Measurements from ENCODE around the gene COMMD4. TPM values are rescaled to one million over a fixed set of nuclear protein-coding genes. Genes with fewer than 3 reads are reported as not detected.
"Not testable (repeated sequence)": the region's sequence is repeated elsewhere in the genome, so short reads cannot be mapped to it uniquely, and the experiment has no call there.

The COMMD4 gene
- 67.2 and 68.4 TPM in 2 replicates for total RNA-seq

DNA sequence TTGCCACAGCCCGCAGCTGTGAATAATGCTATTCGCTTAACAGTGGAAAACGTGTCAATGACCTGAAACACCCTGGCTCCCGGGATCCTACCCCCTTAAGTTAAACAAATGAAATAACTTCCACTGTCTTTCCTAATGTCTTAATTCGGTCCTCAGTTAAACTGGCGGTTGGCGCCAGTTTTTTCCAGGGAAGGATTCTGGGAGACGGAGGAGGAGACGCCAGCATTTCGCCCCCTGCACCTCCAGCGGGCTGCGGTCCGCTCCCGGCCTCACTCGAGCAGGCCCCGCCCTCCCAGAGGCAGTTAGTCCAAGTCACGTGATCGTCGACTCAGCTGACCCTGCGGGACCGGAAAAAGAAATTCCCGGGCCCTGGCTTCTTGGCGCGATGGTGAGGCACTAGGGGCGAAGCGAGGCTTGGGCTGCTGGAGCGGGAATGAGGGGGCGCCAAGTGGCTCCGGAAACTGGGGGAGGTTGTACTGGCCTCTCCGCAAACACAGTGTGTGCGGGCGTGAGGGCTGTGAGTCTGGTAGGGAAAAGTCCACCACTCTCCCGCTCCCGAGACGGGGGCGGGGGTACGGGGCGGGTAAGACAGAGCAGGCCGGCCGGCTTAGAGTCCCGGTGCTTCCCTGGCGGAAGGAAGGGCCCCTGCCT is at the start of gene COMMD4:
Gene COMMD4, plus strand, starts transcription at position 359 of the 651 bp plus-strand sequence. Its CDS starts 27 bp downstream, at position 386.
- Histone ChIP-seq H3K4me2 (ENCODE audit: insufficient read depth, low read length) (peak within 1 kb of the TSS; percentile 99), H3K27ac (ENCODE audit: low read depth, low read length) (peak within 1 kb of the TSS; percentile 75), H3K9me3 (ENCODE audit: low read depth, low read length) (no peaks in the 10 kb centered on the region), H2AFZ (ENCODE audit: low read length) (peak within 1 kb of the TSS; percentile 95), H3K79me2 (ENCODE audit: insufficient read depth, low read length) (peaks cover 14% of the 10 kb centered on the region), H3K4me3 (ENCODE audit: insufficient read depth, low read length) (peak within 1 kb of the TSS; percentile 87), H4K20me1 (ENCODE audit: insufficient read depth, low read length) (no peaks in the 10 kb centered on the region), H3K36me3 (ENCODE audit: insufficient read depth, low read length) (peaks cover 9% of the 10 kb centered on the region), H3K27me3 (ENCODE audit: insufficient read depth, low read length) (no peaks in the 10 kb centered on the region), H3K4me1 (ENCODE audit: insufficient read depth, low read length) (peaks cover 16% of the 10 kb centered on the region)
- peak; percentile 95 for DNase-seq (ENCODE audit: insufficient read length, low spot score, missing footprints)
- TF ChIP-seq, protein P1, sequence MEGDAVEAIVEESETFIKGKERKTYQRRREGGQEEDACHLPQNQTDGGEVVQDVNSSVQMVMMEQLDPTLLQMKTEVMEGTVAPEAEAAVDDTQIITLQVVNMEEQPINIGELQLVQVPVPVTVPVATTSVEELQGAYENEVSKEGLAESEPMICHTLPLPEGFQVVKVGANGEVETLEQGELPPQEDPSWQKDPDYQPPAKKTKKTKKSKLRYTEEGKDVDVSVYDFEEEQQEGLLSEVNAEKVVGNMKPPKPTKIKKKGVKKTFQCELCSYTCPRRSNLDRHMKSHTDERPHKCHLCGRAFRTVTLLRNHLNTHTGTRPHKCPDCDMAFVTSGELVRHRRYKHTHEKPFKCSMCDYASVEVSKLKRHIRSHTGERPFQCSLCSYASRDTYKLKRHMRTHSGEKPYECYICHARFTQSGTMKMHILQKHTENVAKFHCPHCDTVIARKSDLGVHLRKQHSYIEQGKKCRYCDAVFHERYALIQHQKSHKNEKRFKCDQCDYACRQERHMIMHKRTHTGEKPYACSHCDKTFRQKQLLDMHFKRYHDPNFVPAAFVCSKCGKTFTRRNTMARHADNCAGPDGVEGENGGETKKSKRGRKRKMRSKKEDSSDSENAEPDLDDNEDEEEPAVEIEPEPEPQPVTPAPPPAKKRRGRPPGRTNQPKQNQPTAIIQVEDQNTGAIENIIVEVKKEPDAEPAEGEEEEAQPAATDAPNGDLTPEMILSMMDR (IDR thresholded peaks at IDR 0.05; ENCODE audit: extremely low read depth, low read depth, low read length) = no peak

DNA sequence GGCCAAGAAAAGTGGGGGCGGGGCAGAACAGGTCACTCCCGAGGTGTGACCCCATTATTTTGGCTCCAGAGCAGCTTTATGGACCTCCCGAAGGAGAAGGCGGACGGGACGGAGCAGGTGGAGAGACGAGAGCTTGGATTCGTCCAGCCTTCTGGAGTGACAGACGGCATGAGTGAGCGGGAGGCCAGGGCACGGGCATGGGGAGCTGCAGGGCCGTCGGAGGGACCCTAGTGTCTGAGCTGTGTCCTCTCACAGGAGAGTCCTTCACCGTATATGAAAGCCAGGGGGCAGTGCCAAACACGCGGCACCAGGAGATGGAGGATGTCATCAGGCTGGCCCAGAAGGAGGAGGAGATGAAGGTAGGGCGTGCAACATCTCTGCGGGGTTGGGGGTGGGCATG is 42.2 kb upstream of the COMMD4 start:
- not testable (repeated sequence) for H3K27me3 ChIP-seq (ENCODE audit: insufficient read depth, low read length); H3K4me3 ChIP-seq (ENCODE audit: insufficient read depth, low read length); H3K36me3 ChIP-seq (ENCODE audit: insufficient read depth, low read length); H3K9me3 ChIP-seq (ENCODE audit: low read depth, low read length); DNase-seq (ENCODE audit: insufficient read length, low spot score, missing footprints); H2AFZ ChIP-seq (ENCODE audit: low read length); H3K79me2 ChIP-seq (ENCODE audit: insufficient read depth, low read length); H3K4me1 ChIP-seq (ENCODE audit: insufficient read depth, low read length); H4K20me1 ChIP-seq (ENCODE audit: insufficient read depth, low read length); H3K4me2 ChIP-seq (ENCODE audit: insufficient read depth, low read length); H3K27ac ChIP-seq (ENCODE audit: low read depth, low read length)

DNA sequence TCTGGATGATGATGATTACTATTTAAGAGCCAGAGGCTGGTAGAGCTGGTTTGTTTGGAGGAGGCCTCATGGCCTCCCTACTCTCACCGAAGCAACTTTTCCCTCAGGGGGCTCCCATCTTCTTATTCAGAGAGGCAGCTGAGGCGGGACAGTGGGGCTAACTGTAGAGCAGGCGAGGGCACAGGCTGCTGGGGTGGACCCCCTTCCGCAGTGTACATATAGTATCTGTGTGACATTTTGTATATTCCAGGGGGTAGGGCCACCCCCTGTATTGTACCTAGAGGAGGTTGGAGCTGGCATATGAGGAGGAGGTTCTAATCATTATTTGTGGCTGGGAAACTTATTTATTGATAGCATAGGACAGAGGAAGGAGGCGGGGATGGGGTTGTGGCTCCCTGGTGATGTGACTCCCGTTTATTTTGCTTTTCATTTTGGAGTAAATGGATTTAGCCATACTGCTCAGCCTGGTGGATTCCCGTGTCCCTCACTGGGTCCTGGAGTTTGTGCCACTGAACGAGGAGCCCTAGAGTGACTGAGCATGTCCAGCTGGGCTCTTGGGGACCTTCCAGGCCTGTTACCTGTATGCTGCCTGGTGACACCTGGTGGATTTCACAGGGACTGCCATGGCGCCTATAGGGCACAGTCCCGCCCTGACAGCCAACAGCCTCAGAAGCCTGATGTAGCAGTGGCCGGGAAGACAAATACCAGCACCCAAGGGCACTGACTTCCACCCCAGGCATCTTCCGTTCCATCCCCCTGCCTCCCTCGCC is 37.1 kb upstream of the COMMD4 start:
- H3K9me3 ChIP-seq (ENCODE audit: low read depth, low read length); H3K4me3 ChIP-seq (ENCODE audit: insufficient read depth, low read length); H3K4me2 ChIP-seq (ENCODE audit: insufficient read depth, low read length); H3K27ac ChIP-seq (ENCODE audit: low read depth, low read length); H4K20me1 ChIP-seq (ENCODE audit: insufficient read depth, low read length); H3K4me1 ChIP-seq (ENCODE audit: insufficient read depth, low read length); H3K27me3 ChIP-seq (ENCODE audit: insufficient read depth, low read length); DNase-seq (ENCODE audit: insufficient read length, low spot score, missing footprints); H3K36me3 ChIP-seq (ENCODE audit: insufficient read depth, low read length); H3K79me2 ChIP-seq (ENCODE audit: insufficient read depth, low read length); H2AFZ ChIP-seq (ENCODE audit: low read length): not testable (repeated sequence)

DNA sequence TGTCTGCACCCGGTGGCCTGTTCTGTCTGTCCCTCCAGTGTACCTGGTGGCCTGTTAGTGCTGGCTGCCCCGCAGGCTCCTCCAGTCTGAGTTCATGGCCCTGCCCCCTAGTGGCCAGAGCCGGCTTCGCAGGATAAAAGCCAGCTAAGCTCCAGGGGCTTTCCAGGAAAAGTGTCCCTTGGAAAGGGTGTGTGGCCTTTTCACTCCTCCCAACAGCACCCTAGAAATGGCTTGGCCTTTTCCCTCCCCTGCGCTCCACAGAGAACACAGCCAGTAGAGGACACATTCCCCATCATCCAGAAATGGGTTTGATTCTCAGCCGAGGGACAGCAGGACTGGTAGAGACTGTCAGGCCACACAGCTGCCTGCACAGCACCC is 36.6 kb upstream of the COMMD4 start:
- H3K79me2 ChIP-seq (ENCODE audit: insufficient read depth, low read length); H3K27me3 ChIP-seq (ENCODE audit: insufficient read depth, low read length); DNase-seq (ENCODE audit: insufficient read length, low spot score, missing footprints); H3K4me1 ChIP-seq (ENCODE audit: insufficient read depth, low read length); H3K36me3 ChIP-seq (ENCODE audit: insufficient read depth, low read length); H3K4me2 ChIP-seq (ENCODE audit: insufficient read depth, low read length); H4K20me1 ChIP-seq (ENCODE audit: insufficient read depth, low read length); H2AFZ ChIP-seq (ENCODE audit: low read length); H3K27ac ChIP-seq (ENCODE audit: low read depth, low read length); H3K4me3 ChIP-seq (ENCODE audit: insufficient read depth, low read length); H3K9me3 ChIP-seq (ENCODE audit: low read depth, low read length): not testable (repeated sequence)
- TF ChIP-seq, protein P1 (IDR thresholded peaks at IDR 0.05; ENCODE audit: extremely low read depth, low read depth, low read length) = peak; percentile 36

DNA sequence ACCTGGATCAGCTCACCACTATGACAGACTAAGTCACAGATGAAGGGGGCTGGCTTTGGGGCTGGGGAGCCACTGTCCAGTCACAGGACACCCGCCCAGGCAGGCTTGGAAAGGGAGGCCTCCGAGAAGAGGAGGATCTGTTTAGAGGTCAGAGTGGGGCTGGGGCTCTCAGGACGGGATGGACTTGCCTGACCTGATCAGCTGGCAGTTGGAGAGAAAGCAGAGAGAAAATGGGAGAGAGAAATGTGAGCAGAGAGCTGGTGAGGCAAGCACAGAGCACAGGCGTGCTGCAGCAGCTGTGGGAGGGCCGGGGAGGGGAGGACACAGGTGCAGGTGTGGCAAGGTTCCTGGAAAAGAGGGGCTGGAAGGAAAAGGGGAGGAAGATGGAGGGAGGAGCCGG is 35.8 kb upstream of the COMMD4 start:
- H3K4me2 ChIP-seq (ENCODE audit: insufficient read depth, low read length); H3K4me3 ChIP-seq (ENCODE audit: insufficient read depth, low read length): not testable (repeated sequence)

More for the DNA sequence above, 35.8 kb upstream of the COMMD4 start:
- peaks cover 13% of the 10 kb centered on the region for H3K27me3 ChIP-seq (ENCODE audit: insufficient read depth, low read length)
- not testable (repeated sequence) for H3K36me3 ChIP-seq (ENCODE audit: insufficient read depth, low read length); DNase-seq (ENCODE audit: insufficient read length, low spot score, missing footprints); H3K9me3 ChIP-seq (ENCODE audit: low read depth, low read length); H3K4me1 ChIP-seq (ENCODE audit: insufficient read depth, low read length); H2AFZ ChIP-seq (ENCODE audit: low read length); H3K27ac ChIP-seq (ENCODE audit: low read depth, low read length); H3K79me2 ChIP-seq (ENCODE audit: insufficient read depth, low read length); H4K20me1 ChIP-seq (ENCODE audit: insufficient read depth, low read length)

Data from osteoblast (primary cell).